ENCODE results near the gene PDIK1L.
A peak's percentile ranks its signal among the peaks of the same experiment; 100 is the strongest.

The PDIK1L gene

GRCh38 chr1:26138974-26139558 lies 27.4 kb downstream of the PDIK1L start:
- no peaks in the 10 kb centered on the region for H3K36me3 ChIP-seq (ENCODE audit: control insufficient read depth, insufficient read depth, low read length)
- no peak overlapping the region for H3K27ac ChIP-seq (ENCODE audit: low read depth, low read length)
- H3K9me3 ChIP-seq (ENCODE audit: control insufficient read depth, insufficient read depth, low read depth, low read length), result no peaks in the 10 kb centered on the region
- H3K27me3 ChIP-seq (ENCODE audit: control insufficient read depth, insufficient read depth, low read length), result no peaks in the 10 kb centered on the region
- H3K4me1 ChIP-seq (ENCODE audit: control insufficient read depth, insufficient read depth, low read length), result peaks cover 5% of the 10 kb centered on the region
- no peak overlapping the region for H3K9ac ChIP-seq (ENCODE audit: low read length)
- H3K4me3 ChIP-seq (ENCODE audit: low read depth, low read length), result no peak overlapping the region

GRCh38 chr1:26142159-26142558 lies 30.5 kb downstream of the PDIK1L start:
- Histone ChIP-seq H3K27me3 (ENCODE audit: control insufficient read depth, insufficient read depth, low read length) (peaks cover 18% of the 10 kb centered on the region), H3K9ac (ENCODE audit: low read length) (no peak overlapping the region), H3K27ac (ENCODE audit: low read depth, low read length) (no peak overlapping the region), H3K36me3 (ENCODE audit: control insufficient read depth, insufficient read depth, low read length) (no peaks in the 10 kb centered on the region), H3K9me3 (ENCODE audit: control insufficient read depth, insufficient read depth, low read depth, low read length) (no peaks in the 10 kb centered on the region), H3K4me1 (ENCODE audit: control insufficient read depth, insufficient read depth, low read length) (peaks cover 5% of the 10 kb centered on the region), H3K4me3 (ENCODE audit: low read depth, low read length) (no peak overlapping the region)

GRCh38 chr1:26145041-26145959 lies 33.7 kb downstream of the PDIK1L start:
- Histone ChIP-seq H3K4me3 (ENCODE audit: low read depth, low read length) (no peak overlapping the region), H3K27ac (ENCODE audit: low read depth, low read length) (no peak overlapping the region), H3K36me3 (ENCODE audit: control insufficient read depth, insufficient read depth, low read length) (no peaks in the 10 kb centered on the region), H3K27me3 (ENCODE audit: control insufficient read depth, insufficient read depth, low read length) (peaks cover 37% of the 10 kb centered on the region), H3K9ac (ENCODE audit: low read length) (no peak overlapping the region), H3K9me3 (ENCODE audit: control insufficient read depth, insufficient read depth, low read depth, low read length) (no peaks in the 10 kb centered on the region), H3K4me1 (ENCODE audit: control insufficient read depth, insufficient read depth, low read length) (no peaks in the 10 kb centered on the region)

- no peak overlapping the region for H3K27ac ChIP-seq (ENCODE audit: low read depth, low read length)
- no peaks in the 10 kb centered on the region for H3K9me3 ChIP-seq (ENCODE audit: control insufficient read depth, insufficient read depth, low read depth, low read length)
- H3K36me3 ChIP-seq (ENCODE audit: control insufficient read depth, insufficient read depth, low read length), result no peaks in the 10 kb centered on the region
- no peaks in the 10 kb centered on the region for H3K4me1 ChIP-seq (ENCODE audit: control insufficient read depth, insufficient read depth, low read length)
- H3K9ac ChIP-seq (ENCODE audit: low read length), result no peak overlapping the region
- H3K27me3 ChIP-seq (ENCODE audit: control insufficient read depth, insufficient read depth, low read length), result peaks cover 42% of the 10 kb centered on the region
- H3K4me3 ChIP-seq (ENCODE audit: low read depth, low read length), result no peak overlapping the region
These were observed 34.3 kb downstream of the PDIK1L start for GRCh38 chr1:26145960-26146294.

GRCh38 chr1:26148887-26149286 lies 37.3 kb downstream of the PDIK1L start:
- Histone ChIP-seq H3K9me3 (ENCODE audit: control insufficient read depth, insufficient read depth, low read depth, low read length) (no peaks in the 10 kb centered on the region), H3K27ac (ENCODE audit: low read depth, low read length) (no peak overlapping the region), H3K27me3 (ENCODE audit: control insufficient read depth, insufficient read depth, low read length) (peaks cover 63% of the 10 kb centered on the region), H3K4me1 (ENCODE audit: control insufficient read depth, insufficient read depth, low read length) (no peaks in the 10 kb centered on the region), H3K4me3 (ENCODE audit: low read depth, low read length) (no peak overlapping the region), H3K36me3 (ENCODE audit: control insufficient read depth, insufficient read depth, low read length) (no peaks in the 10 kb centered on the region), H3K9ac (ENCODE audit: low read length) (no peak overlapping the region)

- peaks cover 37% of the 10 kb centered on the region for H3K4me1 ChIP-seq (ENCODE audit: control insufficient read depth, insufficient read depth, low read length)
- H3K27me3 ChIP-seq (ENCODE audit: control insufficient read depth, insufficient read depth, low read length), result peaks cover 84% of the 10 kb centered on the region
- H3K4me3 ChIP-seq (ENCODE audit: low read depth, low read length), result no peak overlapping the region
- no peak overlapping the region for H3K27ac ChIP-seq (ENCODE audit: low read depth, low read length)
- no peaks in the 10 kb centered on the region for H3K9me3 ChIP-seq (ENCODE audit: control insufficient read depth, insufficient read depth, low read depth, low read length)
- no peaks in the 10 kb centered on the region for H3K36me3 ChIP-seq (ENCODE audit: control insufficient read depth, insufficient read depth, low read length)
- no peak overlapping the region for H3K9ac ChIP-seq (ENCODE audit: low read length)
These were observed 42.4 kb downstream of the PDIK1L start for GRCh38 chr1:26153966-26154532.

- Histone ChIP-seq H3K27me3 (ENCODE audit: control insufficient read depth, insufficient read depth, low read length) (peaks cover 87% of the 10 kb centered on the region), H3K4me3 (ENCODE audit: low read depth, low read length) (peak overlapping the region; percentile 49), H3K4me1 (ENCODE audit: control insufficient read depth, insufficient read depth, low read length) (peaks cover 44% of the 10 kb centered on the region), H3K27ac (ENCODE audit: low read depth, low read length) (no peak overlapping the region), H3K9ac (ENCODE audit: low read length) (no peak overlapping the region), H3K9me3 (ENCODE audit: control insufficient read depth, insufficient read depth, low read depth, low read length) (no peaks in the 10 kb centered on the region), H3K36me3 (ENCODE audit: control insufficient read depth, insufficient read depth, low read length) (no peaks in the 10 kb centered on the region)
These were observed 43.1 kb downstream of the PDIK1L start for GRCh38 chr1:26154750-26155149.

- Histone ChIP-seq H3K27me3 (ENCODE audit: control insufficient read depth, insufficient read depth, low read length) (peaks cover 88% of the 10 kb centered on the region), H3K4me1 (ENCODE audit: control insufficient read depth, insufficient read depth, low read length) (peaks cover 48% of the 10 kb centered on the region), H3K9me3 (ENCODE audit: control insufficient read depth, insufficient read depth, low read depth, low read length) (no peaks in the 10 kb centered on the region)
These were observed 44.0 kb downstream of the PDIK1L start for GRCh38 chr1:26155370-26156284.

GRCh38 chr1:26156285-26157038 lies 44.8 kb downstream of the PDIK1L start:
- peaks cover 92% of the 10 kb centered on the region for H3K27me3 ChIP-seq (ENCODE audit: control insufficient read depth, insufficient read depth, low read length)
- peak overlapping the region; percentile 49 for H3K4me3 ChIP-seq (ENCODE audit: low read depth, low read length)
- H3K36me3 ChIP-seq (ENCODE audit: control insufficient read depth, insufficient read depth, low read length), result no peaks in the 10 kb centered on the region
- H3K4me1 ChIP-seq (ENCODE audit: control insufficient read depth, insufficient read depth, low read length), result peaks cover 56% of the 10 kb centered on the region
- no peaks in the 10 kb centered on the region for H3K9me3 ChIP-seq (ENCODE audit: control insufficient read depth, insufficient read depth, low read depth, low read length)
- H3K27ac ChIP-seq (ENCODE audit: low read depth, low read length), result no peak overlapping the region
- no peak overlapping the region for H3K9ac ChIP-seq (ENCODE audit: low read length)

More at GRCh38 chr1:26155370-26156284, 44.0 kb downstream of the PDIK1L start:
- Histone ChIP-seq H3K36me3 (ENCODE audit: control insufficient read depth, insufficient read depth, low read length) (no peaks in the 10 kb centered on the region), H3K27ac (ENCODE audit: low read depth, low read length) (no peak overlapping the region), H3K9ac (ENCODE audit: low read length) (no peak overlapping the region), H3K4me3 (ENCODE audit: low read depth, low read length) (peak overlapping the region; percentile 49)

- H3K4me1 ChIP-seq (ENCODE audit: control insufficient read depth, insufficient read depth, low read length), result peaks cover 57% of the 10 kb centered on the region
- H3K4me3 ChIP-seq (ENCODE audit: low read depth, low read length), result no peak overlapping the region; the same call in 1 of the 2 replicates
- H3K9ac ChIP-seq (ENCODE audit: low read length), result no peak overlapping the region
- H3K36me3 ChIP-seq (ENCODE audit: control insufficient read depth, insufficient read depth, low read length), result no peaks in the 10 kb centered on the region
- no peaks in the 10 kb centered on the region for H3K9me3 ChIP-seq (ENCODE audit: control insufficient read depth, insufficient read depth, low read depth, low read length)
- H3K27me3 ChIP-seq (ENCODE audit: control insufficient read depth, insufficient read depth, low read length), result peaks cover 96% of the 10 kb centered on the region
- no peak overlapping the region for H3K27ac ChIP-seq (ENCODE audit: low read depth, low read length)
These were observed 46.8 kb downstream of the PDIK1L start for GRCh38 chr1:26158271-26158907.
